K562 (cell line): Measurements from ENCODE around the gene ZNF266. TPM values are rescaled to one million over a fixed set of nuclear protein-coding genes. Genes with fewer than 3 reads are reported as not detected.

Experiments
- ARID4B ChIP-seq: sonication (generic); formaldehyde crosslinking; IDR thresholded peaks from 2 replicates; pipeline ENCODE4 v1.8.0; 2022; ENCODE audit warnings: mild to moderate bottlenecking, missing genetic modification reagents
- ATF3 ChIP-seq, 2 experiments: fragments of 450-650 bp in 1 of 2; sonication (generic) in 1 of 2; formaldehyde crosslinking in 1 of 2; IDR thresholded peaks in 1 of 2; conservative IDR thresholded peaks in 1 of 2; 2 replicates each; pipeline versions ENCODE4 v1.6.1 to v1.8.1; 2016 to 2023; ENCODE audit warnings: mild to moderate bottlenecking in 2 of 2, moderate library complexity in 2 of 2, inconsistent platforms in 1 of 2, missing genetic modification reagents in 1 of 2
- CHCHD3 ChIP-seq: fragments of 250-450 bp; sonication (Bioruptor Pico); IDR thresholded peaks from 2 replicates; pipeline ENCODE4 v2.1.2; 2022; ENCODE audit warnings: mild to moderate bottlenecking
- CREB1 ChIP-seq, 2 experiments: sonication (generic) in 1 of 2; formaldehyde crosslinking in 1 of 2; IDR thresholded peaks; 2 replicates each; pipeline versions ENCODE4 v1.6.1 to v1.8.0; 2012 to 2022; ENCODE audit warnings: inconsistent platforms in 1 of 2, mild to moderate bottlenecking in 1 of 2, missing genetic modification reagents in 1 of 2, moderate library complexity in 1 of 2
- PYGO2 ChIP-seq: fragments of 450-650 bp; IDR thresholded peaks from 2 replicates; pipeline ENCODE4 v1.6.1; 2016; ENCODE audit warnings: mild to moderate bottlenecking, missing genetic modification characterization, moderate library complexity, missing compliant biosample characterization
- RBM34 ChIP-seq: fragments of 200-400 bp; formaldehyde crosslinking; IDR thresholded peaks from 2 replicates; pipeline ENCODE4 v1.6.1; 2018; ENCODE audit warnings: low read length, borderline replicate concordance; ENCODE audit not compliant: insufficient read depth
- SIN3A ChIP-seq, 2 experiments: fragments of 150-350 bp in 1 of 2; IDR thresholded peaks; 2 replicates each; pipeline ENCODE4 v1.6.1; 2011 to 2016; ENCODE audit warnings: borderline replicate concordance in 2 of 2, low read depth in 2 of 2, low read length in 2 of 2, mild to moderate bottlenecking in 2 of 2, moderate library complexity in 2 of 2; ENCODE audit not compliant: control insufficient read depth in 1 of 2
- SLC30A9 ChIP-seq: fragments of 250-450 bp; sonication (Bioruptor Pico); IDR thresholded peaks from 2 replicates; pipeline ENCODE4 v1.8.0; 2022; ENCODE audit warnings: mild to moderate bottlenecking, moderate library complexity
- SNIP1 ChIP-seq: fragments of 450-650 bp; IDR thresholded peaks from 2 replicates; pipeline ENCODE4 v1.7.1; 2017; ENCODE audit warnings: low read depth, mild to moderate bottlenecking
- UBTF ChIP-seq, 2 experiments: IDR thresholded peaks; 2 replicates each; pipeline ENCODE4 v1.6.1; 2012; ENCODE audit warnings: improper control_type of control experiment in 2 of 2, low read depth in 2 of 2, low read length in 2 of 2, borderline replicate concordance in 1 of 2
- ZBTB7A ChIP-seq: IDR thresholded peaks from 2 replicates; pipeline ENCODE4 v1.6.1; 2011; ENCODE audit warnings: low read depth, mild to moderate bottlenecking, low read length, moderate library complexity, borderline replicate concordance; ENCODE audit not compliant: control insufficient read depth
- ZNF146 ChIP-seq: IDR thresholded peaks from one replicate; pipeline ENCODE4 v1.6.1; 2018; ENCODE audit warnings: missing compliant biosample characterization; ENCODE audit not compliant: unreplicated experiment
- ZNF398 ChIP-seq: fragments of 250-450 bp; sonication (Bioruptor Pico); IDR thresholded peaks from 2 replicates; pipeline ENCODE4 v1.8.0; 2021; ENCODE audit warnings: moderate library complexity, mild to moderate bottlenecking, inconsistent platforms
- polyA plus RNA-seq, 8 experiments: library from polyadenylated mRNA; depleted of rRNA in 4 of 8; stranded (reverse) in 5 of 8; unstranded in 3 of 8; fragments of >200 nt; fragmentation: Nextera tagmentation in 2 of 8; fragmentation: Illumina TruSeq in 1 of 8; extraction: Ambion mirVana in 2 of 8; extraction: Trizol in 1 of 8; gene quantifications; 2 replicates each; pipeline versions ENCODE4 v1.2.1 to v1.2.3, GENCODE V29; 2011 to 2014; ENCODE audit warnings: inconsistent platforms in 1 of 8, missing spikeins in 1 of 8
- total RNA-seq, 7 experiments: library from RNA; depleted of rRNA in 6 of 7; stranded (reverse); fragments of >200 nt in 6 of 7; fragmentation: Illumina TruSeq in 2 of 7; extraction: Trizol in 2 of 7; gene quantifications; 2 replicates each; pipeline versions ENCODE4 v1.2.1 to v1.2.3, GENCODE V29; 2011 to 2021; ENCODE audit warnings: low replicate concordance in 1 of 7

Gene ZNF266
- total and polyA plus RNA-seq, 9 of the 15 experiments (the other 6 are each of a cell fraction or from before 2014, with no cell fraction given), result 5.9 to 40.9 (median 20.3) TPM

GRCh38 chr19:9435279-9436268 lies at the start of gene ZNF266 (continued):
- TF ChIP-seq SNIP1 (no peak), CREB1 (IDR thresholded peaks at IDR 0.05) (peak; percentile 95), CREB1 (CRISPR knock-in tag; IDR thresholded peaks at IDR 0.05) (peak; percentile 96), SIN3A (IDR thresholded peaks at IDR 0.05; ENCODE audit: borderline replicate concordance in 2 of 2, control insufficient read depth in 1 of 2, low read depth in 2 of 2, low read length in 2 of 2) (peak; percentile 28 to 46; a peak in 2 of 4 replicates), UBTF (IDR thresholded peaks at IDR 0.05; ENCODE audit: borderline replicate concordance in 1 of 2, low read depth in 2 of 2, low read length in 2 of 2) (0 out of 4 replicates have a peak, but pooled peaks of 1 of the 2 experiments have one; percentile 22), ZBTB7A (peak; percentile 55; the same call in 1 of the 2 replicates), ZNF398 (CRISPR knock-in tag) (no peak), RBM34 (no peak), ZNF146 (no peak), ATF3 (IDR thresholded peaks at IDR 0.05) (peak; percentile 94), ATF3 (CRISPR knock-in tag; conservative IDR thresholded peaks at IDR 0.05) (no peak), CHCHD3 (CRISPR knock-in tag) (no peak), PYGO2 (tag) (no peak), ARID4B (peak; percentile 72), SLC30A9 (CRISPR knock-in tag) (no peak)
